H1 (cell line): Measurements from ENCODE around the gene KCNJ2. TPM values are rescaled to one million over a fixed set of nuclear protein-coding genes. Genes with fewer than 3 reads are reported as not detected.

Experiments used
- CTCF ChIA-PET: fragments of 300-600 bp; sonication (Branson Sonifier 250); formaldehyde crosslinking; loops from one replicate; lab custom pipeline; 2021; ENCODE audit not compliant: partially characterized antibody; lab: Charles Lee
- POLR2A ChIA-PET: fragments of 300-600 bp; sonication (Branson Sonifier 250); formaldehyde crosslinking; loops from one replicate; lab custom pipeline; 2021; ENCODE audit warnings: inconsistent platforms; ENCODE audit not compliant: partially characterized antibody; lab: Charles Lee
- DNase-seq, 2 experiments: peaks; one replicate each; pipeline versions ENCODE4 v3.0.0 to v3.0.0-alpha.2; 2010 to 2022; ENCODE audit warnings: low spot score in 2 of 2, low read depth in 1 of 2, mixed read lengths in 1 of 2
- FAIRE-seq: peaks from 2 replicates; lab custom pipeline; 2011; peaks lifted over from hg19 to GRCh38; lab: Jason Lieb, UNC
- H2AFZ ChIP-seq: 2 replicates; pipeline ENCODE4 v1.8.1; 2012; ENCODE audit warnings: low read length, inconsistent platforms
- H2AK5ac ChIP-seq: 2 replicates; pipeline ENCODE4 v1.6.1; 2013; ENCODE audit warnings: low read depth, low read length
- H2BK120ac ChIP-seq: replicated peaks from 2 replicates; pipeline ENCODE3; 2013; ENCODE audit warnings: low read depth, low read length, inconsistent platforms
- H2BK12ac ChIP-seq: 2 replicates; pipeline ENCODE4 v1.6.1; 2013; ENCODE audit warnings: low read depth, low read length
- H2BK15ac ChIP-seq: 2 replicates; pipeline ENCODE4 v1.6.1; 2013; ENCODE audit warnings: low read length
- H2BK20ac ChIP-seq: 2 replicates; pipeline ENCODE4 v1.6.1; 2013; ENCODE audit warnings: low read length
- H2BK5ac ChIP-seq: 2 replicates; pipeline ENCODE4 v1.6.1; 2013; ENCODE audit warnings: low read depth, low read length
- H3K14ac ChIP-seq: 2 replicates; pipeline ENCODE4 v1.6.1; 2013; ENCODE audit warnings: inconsistent platforms; ENCODE audit not compliant: insufficient read length
- H3K18ac ChIP-seq: 2 replicates; pipeline ENCODE4 v1.6.1; 2013; ENCODE audit warnings: low read length; ENCODE audit errors: extremely low read depth
- H3K23ac ChIP-seq: 2 replicates; pipeline ENCODE4 v1.6.1; 2013; ENCODE audit warnings: inconsistent platforms; ENCODE audit not compliant: insufficient read length
- H3K23me2 ChIP-seq: 2 replicates; pipeline ENCODE4 v1.6.1; 2013; ENCODE audit warnings: low read depth, low read length
- H3K27ac ChIP-seq: 2 replicates; pipeline ENCODE4 v1.6.1; 2011; ENCODE audit warnings: low read depth, low read length, inconsistent platforms
- H3K27me3 ChIP-seq, 4 experiments: replicated peaks in 1 of 4; 1 replicate in 1 of 4; 2 replicates in 3 of 4; pipeline versions ENCODE4 v1.6.1 to v1.8.1; 2011 to 2013; ENCODE audit warnings: low read length in 3 of 4, mild to moderate bottlenecking in 3 of 4, inconsistent platforms in 2 of 4, mixed read lengths in 2 of 4, moderate library complexity in 1 of 4; ENCODE audit not compliant: control insufficient read depth in 3 of 4, insufficient read depth in 3 of 4; ENCODE audit errors: extremely low read depth in 1 of 4
- H3K36me3 ChIP-seq, 4 experiments: 2 replicates each; pipeline versions ENCODE4 v1.6.1 to v1.8.1; 2011 to 2013; ENCODE audit warnings: mild to moderate bottlenecking in 4 of 4, low read length in 3 of 4, moderate library complexity in 2 of 4, control low read depth in 1 of 4, inconsistent platforms in 1 of 4; ENCODE audit not compliant: insufficient read depth in 4 of 4, control insufficient read depth in 2 of 4
- H3K4ac ChIP-seq: replicated peaks from 2 replicates; pipeline ENCODE3; 2013; ENCODE audit warnings: low read length, low read depth, mixed read lengths, inconsistent platforms; ENCODE audit not compliant: insufficient read length
- H3K4me1 ChIP-seq, 4 experiments: replicated peaks in 1 of 4; 1 replicate in 1 of 4; 2 replicates in 3 of 4; pipeline versions ENCODE4 v1.6.1 to v1.8.1; 2011 to 2013; ENCODE audit warnings: low read length in 3 of 4, inconsistent platforms in 2 of 4, mixed read lengths in 1 of 4; ENCODE audit not compliant: insufficient read depth in 4 of 4, control insufficient read depth in 3 of 4
- H3K4me2 ChIP-seq, 2 experiments: 2 replicates each; pipeline versions ENCODE4 v1.6.1 to v1.8.1; 2011 to 2013; ENCODE audit warnings: low read depth in 2 of 2, low read length in 2 of 2, control low read depth in 1 of 2, inconsistent platforms in 1 of 2, mild to moderate bottlenecking in 1 of 2; ENCODE audit not compliant: insufficient read depth in 1 of 2
- H3K4me3 ChIP-seq, 4 experiments: fragments of 200-600, 300-600 bp in 1 of 4; sonication (generic), shearing (Covaris generic), sonication (Bioruptor Twin) in 1 of 4; 2 replicates each; pipeline versions ENCODE4 v1.5.1 to v1.8.1; 2011 to 2016; ENCODE audit warnings: low read length in 4 of 4, low read depth in 3 of 4, control low read depth in 2 of 4, inconsistent platforms in 2 of 4, mild to moderate bottlenecking in 2 of 4, mixed read lengths in 1 of 4, moderate library complexity in 1 of 4; ENCODE audit not compliant: insufficient read depth in 2 of 4; ENCODE audit errors: extremely low read depth in 1 of 4
- H3K56ac ChIP-seq: replicated peaks from 2 replicates; pipeline ENCODE3; 2013; ENCODE audit warnings: low read depth, mild to moderate bottlenecking, mixed read lengths, low read length, inconsistent platforms; ENCODE audit not compliant: insufficient read length
- H3K79me1 ChIP-seq: 2 replicates; pipeline ENCODE4 v1.6.1; 2013; ENCODE audit warnings: low read depth, low read length, control low read depth
- H3K79me2 ChIP-seq, 2 experiments: 2 replicates each; pipeline versions ENCODE4 v1.6.1 to v1.8.1; 2012 to 2013; ENCODE audit warnings: low read length in 2 of 2, mild to moderate bottlenecking in 2 of 2, inconsistent platforms in 1 of 2; ENCODE audit not compliant: insufficient read depth in 2 of 2, control insufficient read depth in 1 of 2
- H3K9ac ChIP-seq, 4 experiments: replicated peaks in 1 of 4; 1 replicate in 1 of 4; 2 replicates in 3 of 4; pipeline versions ENCODE4 v1.6.1 to v1.8.1; 2011 to 2013; ENCODE audit warnings: low read depth in 3 of 4, low read length in 3 of 4, control low read depth in 2 of 4, mild to moderate bottlenecking in 2 of 4, moderate library complexity in 2 of 4, inconsistent platforms in 1 of 4; ENCODE audit errors: extremely low read depth in 1 of 4
- H3K9me3 ChIP-seq, 2 experiments: 2 replicates each; pipeline versions ENCODE4 v1.6.1 to v1.8.1; 2012 to 2013; ENCODE audit warnings: mild to moderate bottlenecking in 2 of 2, moderate library complexity in 2 of 2, control low read depth in 1 of 2, inconsistent platforms in 1 of 2, low read depth in 1 of 2, low read length in 1 of 2, mixed read lengths in 1 of 2; ENCODE audit not compliant: insufficient read depth in 2 of 2
- H4K20me1 ChIP-seq, 2 experiments: replicated peaks in 1 of 2; 2 replicates each; pipeline versions ENCODE3 to v1.8.1; 2011 to 2013; ENCODE audit warnings: inconsistent platforms in 2 of 2, low read length in 2 of 2, mild to moderate bottlenecking in 1 of 2; ENCODE audit not compliant: insufficient read depth in 2 of 2, control insufficient read depth in 1 of 2
- H4K5ac ChIP-seq: 2 replicates; pipeline ENCODE4 v1.6.1; 2013; ENCODE audit warnings: low read length, low read depth, mixed read lengths, inconsistent platforms; ENCODE audit not compliant: insufficient read length
- H4K8ac ChIP-seq: 2 replicates; pipeline ENCODE4 v1.8.0; 2013; ENCODE audit warnings: mild to moderate bottlenecking, moderate library complexity, low read length, inconsistent platforms; ENCODE audit not compliant: insufficient read depth; ENCODE audit errors: extremely low read depth
- H4K91ac ChIP-seq: replicated peaks from 2 replicates; pipeline ENCODE3; 2013; ENCODE audit warnings: low read length, mixed read lengths, inconsistent platforms; ENCODE audit not compliant: insufficient read length
- ATF3 ChIP-seq: IDR thresholded peaks from 2 replicates; pipeline ENCODE4 v1.6.1; 2011; ENCODE audit warnings: low read depth, mild to moderate bottlenecking, low read length; ENCODE audit not compliant: insufficient read depth
- BACH1 ChIP-seq: IDR thresholded peaks from 2 replicates; pipeline ENCODE4 v1.6.1; 2012; ENCODE audit warnings: low read length, improper control_type of control experiment
- CREB1 ChIP-seq: IDR thresholded peaks from 2 replicates; pipeline ENCODE4 v1.6.1; 2012; ENCODE audit warnings: inconsistent platforms
- EZH2 ChIP-seq: fragments of 200-600 bp; sonication (generic); IDR thresholded peaks from 2 replicates; pipeline ENCODE4 v1.7.1; 2012; ENCODE audit warnings: low read depth, mild to moderate bottlenecking, moderate library complexity, low read length, inconsistent platforms; ENCODE audit not compliant: severe bottlenecking
- FOSL1 ChIP-seq: IDR thresholded peaks from 2 replicates; pipeline ENCODE4 v1.6.1; 2011; ENCODE audit warnings: mild to moderate bottlenecking, low read depth, low read length, moderate library complexity; ENCODE audit not compliant: insufficient read depth
- GABPA ChIP-seq: IDR thresholded peaks from 2 replicates; pipeline ENCODE4 v1.6.1; 2011; ENCODE audit warnings: mild to moderate bottlenecking, low read length, moderate library complexity, borderline replicate concordance; ENCODE audit not compliant: insufficient read depth
- HDAC2 ChIP-seq, 2 experiments: fragments of 300-600 bp in 1 of 2; sonication (generic) in 1 of 2; IDR thresholded peaks; 2 replicates each; pipeline ENCODE4 v1.6.1; 2011 to 2012; ENCODE audit warnings: low read depth in 2 of 2, low read length in 2 of 2, mild to moderate bottlenecking in 2 of 2, moderate library complexity in 2 of 2, borderline replicate concordance in 1 of 2, inconsistent platforms in 1 of 2
- HDAC6 ChIP-seq: IDR thresholded peaks from one replicate; pipeline ENCODE4 v1.7.1; 2012; ENCODE audit warnings: low read depth, mild to moderate bottlenecking, inconsistent platforms, low read length, moderate library complexity
- MAFK ChIP-seq: IDR thresholded peaks from 2 replicates; pipeline ENCODE4 v1.6.1; 2012; ENCODE audit warnings: low read depth, mild to moderate bottlenecking, improper control_type of control experiment, low read length
- TAF7 ChIP-seq: optimal IDR thresholded peaks from 2 replicates; pipeline ENCODE3; 2011; ENCODE audit warnings: low read depth, mild to moderate bottlenecking, inconsistent platforms, low read length, moderate library complexity, borderline replicate concordance
- TEAD4 ChIP-seq: IDR thresholded peaks from 2 replicates; pipeline ENCODE4 v1.6.1; 2012; ENCODE audit warnings: low read depth, low read length, inconsistent platforms, mixed read lengths
- WGBS, 2 experiments: shearing (Covaris generic) in 1 of 2; methylation state at CpG; one replicate each; pipeline versions ENCODE4 v1.1.6 to v1.1.7; 2013 to 2015; ENCODE audit warnings: low lambda C conversion rate in 2 of 2, mixed read lengths in 2 of 2, inconsistent platforms in 1 of 2, low coverage in 1 of 2, missing lambda C conversion rate in 1 of 2; ENCODE audit not compliant: insufficient replicate concordance in 2 of 2, insufficient coverage in 1 of 2, insufficient read length in 1 of 2; ENCODE audit errors: extremely low coverage in 1 of 2, missing lambda C conversion rate in 1 of 2; 5-methylcytosine and 5-hydroxymethylcytosine counted together
- polyA plus RNA-seq, 7 experiments: library from polyadenylated mRNA; depleted of rRNA in 3 of 7; stranded (reverse) in 5 of 7; unstranded in 2 of 7; fragments of >200 nt in 5 of 7; fragments of 200-250 nt in 2 of 7; gene quantifications; 1 replicate in 5 of 7; 2 replicates in 1 of 7; 4 replicates in 1 of 7; pipeline versions ENCODE4 v1.2.1 to v1.2.3, GENCODE V29; 2011 to 2013; ENCODE audit warnings: missing spikeins in 2 of 7, mixed read lengths in 2 of 7
- total RNA-seq: library from RNA; stranded (reverse); fragmentation: NEBNext Ultra II Directional; extraction: Animal tissue kit (Norgen Biotek cat#: 25700); gene quantifications from 2 replicates; pipeline ENCODE4 v1.2.1, GENCODE V29; 2021
- TF ChIP-seq, protein P1 (sequence below): IDR thresholded peaks from 2 replicates; pipeline ENCODE4 v1.6.1; 2012; ENCODE audit warnings: low read length, inconsistent platforms

KCNJ2 gene
- total and polyA plus RNA-seq, 2 of the 8 experiments (the other 6 are each of a cell fraction or from before 2014, with no cell fraction given) = 0.23 to 0.76 TPM

GRCh38 chr17:70120425-70120824 is 48.9 kb upstream of the KCNJ2 start:
- Histone ChIP-seq H2AFZ (no peak overlapping the region), H3K9ac (no peak overlapping the region), H3K36me3 (no peaks in the 10 kb centered on the region), H4K5ac (no peak overlapping the region), H2BK12ac (no peak overlapping the region), H3K27ac (no peak overlapping the region), H3K4me3 (no peak overlapping the region), H2BK120ac (no peak overlapping the region), H3K14ac (no peak overlapping the region), H2BK5ac (no peak overlapping the region), H3K79me1 (no peaks in the 10 kb centered on the region), H3K23ac (no peak overlapping the region), H3K4ac (no peak overlapping the region), H2BK15ac (no peak overlapping the region), H3K4me2 (no peak overlapping the region), H2BK20ac (no peak overlapping the region), H3K4me1 (no peaks in the 10 kb centered on the region), H3K23me2 (no peaks in the 10 kb centered on the region), H3K18ac (no peak overlapping the region), H4K20me1 (no peaks in the 10 kb centered on the region), H3K27me3 (no peaks in the 10 kb centered on the region), H3K56ac (no peak overlapping the region), H2AK5ac (no peak overlapping the region), H4K91ac (no peak overlapping the region), H3K9me3 (peaks cover 10 to 12% of the 10 kb centered on the region in 2 experiments; a peak in 2 of 4 replicates), H3K79me2 (no peaks in the 10 kb centered on the region), H4K8ac (no peak overlapping the region)
- 96% methylated on average over 4 of the region's 4 CpGs; no CpG with 5 or more reads in 1 of the 2 experiments for WGBS, 2 experiments
- DNase-seq (no peak), FAIRE-seq (no peak)
- POLR2A ChIA-PET = no interaction called here
- CTCF ChIA-PET = no interaction called here
- TF ChIP-seq HDAC6 (no peak), GABPA (no peak), BACH1 (no peak), ATF3 (no peak), HDAC2 (IDR thresholded peaks at IDR 0.05; ENCODE audit: borderline replicate concordance in 1 of 2, low read depth in 2 of 2, low read length in 2 of 2) (no peak), FOSL1 (no peak), TAF7 (no peak), CREB1 (no peak), TEAD4 (no peak), EZH2 (no peak), MAFK (no peak)
- TF ChIP-seq, protein P1, sequence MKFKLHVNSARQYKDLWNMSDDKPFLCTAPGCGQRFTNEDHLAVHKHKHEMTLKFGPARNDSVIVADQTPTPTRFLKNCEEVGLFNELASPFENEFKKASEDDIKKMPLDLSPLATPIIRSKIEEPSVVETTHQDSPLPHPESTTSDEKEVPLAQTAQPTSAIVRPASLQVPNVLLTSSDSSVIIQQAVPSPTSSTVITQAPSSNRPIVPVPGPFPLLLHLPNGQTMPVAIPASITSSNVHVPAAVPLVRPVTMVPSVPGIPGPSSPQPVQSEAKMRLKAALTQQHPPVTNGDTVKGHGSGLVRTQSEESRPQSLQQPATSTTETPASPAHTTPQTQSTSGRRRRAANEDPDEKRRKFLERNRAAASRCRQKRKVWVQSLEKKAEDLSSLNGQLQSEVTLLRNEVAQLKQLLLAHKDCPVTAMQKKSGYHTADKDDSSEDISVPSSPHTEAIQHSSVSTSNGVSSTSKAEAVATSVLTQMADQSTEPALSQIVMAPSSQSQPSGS = no peak
